ENCODE results near the gene ZMYM4. TPM values are rescaled to one million over a fixed set of nuclear protein-coding genes. Genes with fewer than 3 reads are reported as not detected.

ZMYM4 gene
- total RNA-seq, 2 donors from 2014 or later: 29.0 to 42.8 TPM

DNA sequence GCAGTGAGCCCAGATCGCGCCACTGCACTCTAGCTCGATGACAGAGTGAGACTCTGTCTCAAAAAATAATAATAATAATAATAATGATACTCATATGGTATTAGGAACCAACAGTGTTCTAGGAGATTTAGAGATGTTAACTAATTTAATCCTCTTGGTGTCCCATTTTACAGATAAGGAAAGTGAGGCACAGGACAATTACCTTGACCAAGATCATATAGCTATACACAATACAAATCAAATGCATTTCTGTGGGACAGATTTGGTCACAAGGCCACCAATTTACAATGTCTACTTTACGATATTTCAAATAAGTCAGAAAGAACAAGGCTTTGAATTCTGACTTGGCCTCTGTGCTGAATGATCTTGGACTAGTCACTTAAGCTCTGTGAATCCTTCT, 2.2 kb upstream of the ZMYM4 start:
- Histone ChIP-seq H3K9me3 (no peaks in the 10 kb centered on the region), H3K27ac (no peak overlapping the region)

DNA sequence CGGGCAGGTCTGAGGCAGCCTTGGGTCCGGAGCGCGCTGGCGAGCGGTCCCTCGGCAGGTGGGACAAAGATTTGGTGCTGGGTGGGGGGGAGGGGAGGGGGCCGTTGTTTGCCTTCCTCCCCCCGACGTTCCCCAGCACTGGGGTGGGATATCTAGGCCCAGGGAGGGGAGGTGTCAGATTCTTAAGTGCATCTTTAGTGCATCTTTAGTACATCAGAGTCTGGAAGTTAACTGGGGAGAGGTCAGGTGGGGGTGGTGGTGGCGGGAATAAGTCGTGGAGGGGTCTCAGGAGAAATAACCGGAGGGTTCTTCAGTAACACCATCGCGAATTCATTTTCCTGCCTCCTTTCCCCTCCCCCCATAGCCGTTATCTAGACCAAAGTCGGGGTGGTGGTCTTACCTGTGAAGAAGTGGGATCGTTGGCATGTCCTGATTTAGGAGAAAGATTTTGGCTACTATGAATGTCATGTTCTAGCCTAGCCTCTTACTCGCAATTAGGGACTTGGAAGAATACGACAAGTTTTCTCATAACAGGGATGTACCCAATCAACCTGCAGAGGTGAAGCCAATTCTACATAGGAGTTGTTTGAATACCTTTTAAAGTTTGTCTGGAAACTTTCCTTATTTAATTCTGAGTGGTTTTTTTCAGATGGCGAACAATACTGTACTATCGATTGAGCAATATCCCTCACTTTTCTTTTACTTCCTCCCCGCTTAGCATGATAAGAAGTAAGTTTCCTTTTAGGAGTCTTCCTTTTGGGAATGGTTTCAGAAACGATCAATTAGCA, 886 bp downstream of the ZMYM4 start:
- Histone ChIP-seq H3K27me3 (replicated peaks; ENCODE audit: insufficient read depth) (no peaks in the 10 kb centered on the region), H3K4me3 (peak overlapping the region; percentile 93), H3K27ac (peak overlapping the region in 1 of 2 donors; percentile 81), H3K9me3 (no peaks in the 10 kb centered on the region), H3K36me3 (no peaks in the 10 kb centered on the region), H3K4me1 (ENCODE audit: control insufficient read depth in 1 of 2, low read depth in 2 of 2) (peaks cover 16 to 30% of the 10 kb centered on the region in 2 donors)
- ATAC-seq (ENCODE audit: insufficient number of reproducible peaks, low FRiP score, low read depth) (no peak), DNase-seq (ENCODE audit: low spot score) (no peak)
- TF ChIP-seq, protein P1, sequence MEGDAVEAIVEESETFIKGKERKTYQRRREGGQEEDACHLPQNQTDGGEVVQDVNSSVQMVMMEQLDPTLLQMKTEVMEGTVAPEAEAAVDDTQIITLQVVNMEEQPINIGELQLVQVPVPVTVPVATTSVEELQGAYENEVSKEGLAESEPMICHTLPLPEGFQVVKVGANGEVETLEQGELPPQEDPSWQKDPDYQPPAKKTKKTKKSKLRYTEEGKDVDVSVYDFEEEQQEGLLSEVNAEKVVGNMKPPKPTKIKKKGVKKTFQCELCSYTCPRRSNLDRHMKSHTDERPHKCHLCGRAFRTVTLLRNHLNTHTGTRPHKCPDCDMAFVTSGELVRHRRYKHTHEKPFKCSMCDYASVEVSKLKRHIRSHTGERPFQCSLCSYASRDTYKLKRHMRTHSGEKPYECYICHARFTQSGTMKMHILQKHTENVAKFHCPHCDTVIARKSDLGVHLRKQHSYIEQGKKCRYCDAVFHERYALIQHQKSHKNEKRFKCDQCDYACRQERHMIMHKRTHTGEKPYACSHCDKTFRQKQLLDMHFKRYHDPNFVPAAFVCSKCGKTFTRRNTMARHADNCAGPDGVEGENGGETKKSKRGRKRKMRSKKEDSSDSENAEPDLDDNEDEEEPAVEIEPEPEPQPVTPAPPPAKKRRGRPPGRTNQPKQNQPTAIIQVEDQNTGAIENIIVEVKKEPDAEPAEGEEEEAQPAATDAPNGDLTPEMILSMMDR (IDR thresholded peaks at IDR 0.05): no peak

More for the DNA sequence above, 2.2 kb upstream of the ZMYM4 start:
- DNase-seq (ENCODE audit: low spot score): no peak
- Histone ChIP-seq H3K4me3 (no peak overlapping the region), H3K27me3 (replicated peaks; ENCODE audit: insufficient read depth) (no peaks in the 10 kb centered on the region), H3K36me3 (no peaks in the 10 kb centered on the region), H3K4me1 (ENCODE audit: control insufficient read depth in 1 of 2, low read depth in 2 of 2) (peaks cover 17 to 36% of the 10 kb centered on the region in 2 donors)
- ATAC-seq (ENCODE audit: insufficient number of reproducible peaks, low FRiP score, low read depth): no peak
- TF ChIP-seq, protein P1 (IDR thresholded peaks at IDR 0.05): no peak

DNA sequence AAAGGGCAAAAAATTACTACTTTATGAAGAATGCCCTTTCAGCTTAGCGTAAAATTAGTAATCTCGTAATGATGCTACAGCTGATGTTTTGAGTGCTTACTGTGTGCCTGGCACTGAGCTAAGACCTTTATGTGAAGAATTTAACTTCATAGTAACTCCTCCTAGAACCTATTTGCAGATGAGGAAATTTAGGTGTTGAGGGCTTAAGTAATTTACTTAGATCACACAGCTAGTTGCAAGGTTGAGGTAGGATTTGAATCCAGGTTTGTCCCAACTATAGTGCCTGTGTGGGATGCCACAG, 1.4 kb downstream of the ZMYM4 start:
- Histone ChIP-seq H3K27ac (no peak overlapping the region), H3K4me3 (peak overlapping the region; percentile 93), H3K27me3 (replicated peaks; ENCODE audit: insufficient read depth) (no peaks in the 10 kb centered on the region), H3K9me3 (no peaks in the 10 kb centered on the region), H3K4me1 (ENCODE audit: control insufficient read depth in 1 of 2, low read depth in 2 of 2) (peaks cover 13 to 25% of the 10 kb centered on the region in 2 donors), H3K36me3 (no peaks in the 10 kb centered on the region)
- DNase-seq (ENCODE audit: low spot score) (no peak), ATAC-seq (ENCODE audit: insufficient number of reproducible peaks, low FRiP score, low read depth) (no peak)
- TF ChIP-seq, protein P1 (IDR thresholded peaks at IDR 0.05): no peak

DNA sequence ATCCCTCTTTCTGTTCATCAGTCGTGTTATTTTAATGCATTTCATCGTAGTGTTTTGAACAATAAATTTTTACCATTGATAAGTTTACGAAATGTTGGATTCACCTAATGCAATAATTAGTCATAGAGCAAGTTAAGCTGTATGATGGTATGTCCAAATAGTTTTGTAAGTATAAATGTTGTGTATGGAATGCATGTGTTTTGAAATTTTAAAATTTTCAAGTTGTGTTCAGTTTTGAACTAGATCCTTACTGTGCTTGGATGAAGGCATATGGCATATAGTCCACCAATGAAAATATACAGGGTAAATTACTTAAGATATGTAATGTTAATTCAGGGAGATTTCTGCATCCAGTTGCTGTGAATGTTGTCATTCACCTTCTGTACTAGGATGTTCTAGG, 2.3 kb downstream of the ZMYM4 start:
- TF ChIP-seq, protein P1 (IDR thresholded peaks at IDR 0.05): no peak

DNA sequence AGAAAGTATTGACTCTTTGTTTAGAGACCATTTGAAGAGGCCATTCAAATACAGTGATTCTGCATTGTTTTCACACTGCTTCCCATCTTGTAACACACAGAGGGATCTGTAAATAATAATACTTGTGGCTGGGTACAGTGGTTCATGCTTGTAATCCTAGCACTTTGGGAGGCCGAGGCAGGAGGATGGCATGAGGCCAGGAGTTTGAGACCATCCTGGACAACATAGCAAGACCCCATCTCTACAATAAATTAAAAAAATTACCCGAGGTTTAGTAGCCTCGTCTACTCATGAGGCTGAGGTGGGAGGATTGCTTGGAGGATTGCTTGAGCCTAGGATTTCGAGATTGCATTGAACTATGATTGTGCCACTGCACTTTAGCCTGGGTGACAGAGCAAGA, 5.7 kb downstream of the ZMYM4 start:
- DNase-seq (ENCODE audit: low spot score) (no peak), ATAC-seq (ENCODE audit: insufficient number of reproducible peaks, low FRiP score, low read depth) (no peak)
- Histone ChIP-seq H3K9me3 (no peaks in the 10 kb centered on the region), H3K4me1 (ENCODE audit: control insufficient read depth in 1 of 2, low read depth in 2 of 2) (peaks cover 19 to 20% of the 10 kb centered on the region in 2 donors), H3K27me3 (replicated peaks; ENCODE audit: insufficient read depth) (no peaks in the 10 kb centered on the region), H3K4me3 (no peak overlapping the region), H3K27ac (no peak overlapping the region), H3K36me3 (no peaks in the 10 kb centered on the region)
- TF ChIP-seq, protein P1 (IDR thresholded peaks at IDR 0.05): no peak

More for the DNA sequence above, 2.3 kb downstream of the ZMYM4 start:
- DNase-seq (ENCODE audit: low spot score) (no peak), ATAC-seq (ENCODE audit: insufficient number of reproducible peaks, low FRiP score, low read depth) (no peak)
- H3K4me3 ChIP-seq: no peak overlapping the region
- H3K36me3 ChIP-seq: no peaks in the 10 kb centered on the region
- H3K9me3 ChIP-seq: no peaks in the 10 kb centered on the region
- H3K27me3 ChIP-seq (replicated peaks; ENCODE audit: insufficient read depth): no peaks in the 10 kb centered on the region
- peaks cover 17 to 18% of the 10 kb centered on the region in 2 donors for H3K4me1 ChIP-seq (ENCODE audit: control insufficient read depth in 1 of 2, low read depth in 2 of 2)
- no peak overlapping the region for H3K27ac ChIP-seq
